HG03520 (cell line): ENCODE results near the gene IGFBP3.

Experiments
- ATAC-seq: cut with Tn5 transposase; IDR thresholded peaks from one replicate; pipeline ENCODE4 v1.9.1; 2021; ENCODE audit warnings: mild to moderate bottlenecking, moderate library complexity; ENCODE audit not compliant: unreplicated experiment

IGFBP3 gene

DNA sequence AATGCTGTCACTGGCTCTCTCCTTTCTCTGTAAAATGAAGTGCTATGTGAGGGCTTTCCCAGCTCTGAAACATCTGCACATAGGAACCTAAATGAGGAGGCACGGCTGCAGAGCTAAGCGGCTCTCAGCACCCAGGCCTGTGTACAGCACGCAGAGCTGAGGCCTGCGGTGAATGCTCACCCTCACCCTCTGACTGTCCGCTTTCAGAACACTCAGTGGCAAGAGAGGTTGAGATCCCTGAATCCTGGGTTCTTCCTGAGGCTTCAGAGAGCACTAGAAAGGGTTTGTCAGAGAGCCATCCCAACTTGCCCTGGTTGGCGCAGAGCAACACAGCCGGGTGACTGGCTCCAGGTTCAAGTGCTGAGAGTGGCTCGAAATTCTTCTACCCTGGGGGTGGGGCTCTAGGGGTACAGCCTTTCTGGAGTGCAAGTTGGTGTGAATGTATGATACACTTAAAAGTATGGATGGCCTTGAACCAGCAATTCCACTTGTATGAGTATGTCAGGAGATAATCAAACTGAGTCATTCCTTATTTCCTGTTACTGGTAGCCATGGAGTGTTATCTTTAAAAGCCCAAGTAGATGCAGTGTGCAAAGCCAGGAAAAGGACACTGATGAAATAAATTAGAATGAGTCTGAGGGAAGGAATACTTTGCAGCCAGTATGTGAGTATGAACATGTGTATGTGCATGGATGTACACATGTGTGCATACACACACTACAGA, 46.5 kb downstream of the IGFBP3 start:
- no peak for ATAC-seq

DNA sequence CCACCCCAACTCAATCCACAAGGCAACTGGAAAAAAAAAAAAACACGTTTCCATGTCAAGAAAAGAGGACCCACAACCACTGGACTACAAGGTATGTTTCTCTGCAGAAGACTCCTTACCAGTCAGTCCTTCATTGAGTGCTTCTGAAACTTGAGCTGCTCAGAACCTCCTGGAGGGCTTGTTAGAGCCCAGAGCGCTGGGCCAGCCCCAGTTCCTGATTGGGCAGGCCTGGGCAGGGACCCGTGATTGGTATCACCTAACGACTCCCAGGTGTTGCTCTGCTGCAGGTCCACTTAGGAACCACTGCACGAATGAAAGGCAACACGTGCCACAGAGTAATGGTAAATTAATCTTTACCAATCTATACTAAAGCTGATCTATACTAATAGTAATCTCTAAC, 47.7 kb downstream of the IGFBP3 start:
- ATAC-seq, result no peak

DNA sequence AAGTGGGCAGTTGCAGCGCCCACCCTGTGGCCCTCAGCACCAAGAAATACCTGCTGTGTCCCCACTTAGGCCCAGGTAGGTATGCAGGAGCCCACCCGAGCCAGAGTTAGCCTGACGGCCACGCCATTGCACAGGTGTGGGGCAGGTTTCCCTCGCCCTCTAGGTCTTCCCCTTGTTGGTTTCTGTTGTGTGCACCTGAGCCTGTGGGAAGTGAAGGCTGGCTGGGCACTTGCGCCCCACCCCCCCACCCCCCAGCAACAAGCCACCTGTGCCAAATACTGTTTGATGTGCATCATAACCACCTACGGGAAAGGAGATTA, 48.1 kb downstream of the IGFBP3 start, which contains the start of gene CCDC201:
Gene CCDC201, minus strand, starts transcription at position 48 of the 320 bp plus-strand sequence. CDS start 75 bp downstream, outside the sequence.
- ATAC-seq, result no peak

DNA sequence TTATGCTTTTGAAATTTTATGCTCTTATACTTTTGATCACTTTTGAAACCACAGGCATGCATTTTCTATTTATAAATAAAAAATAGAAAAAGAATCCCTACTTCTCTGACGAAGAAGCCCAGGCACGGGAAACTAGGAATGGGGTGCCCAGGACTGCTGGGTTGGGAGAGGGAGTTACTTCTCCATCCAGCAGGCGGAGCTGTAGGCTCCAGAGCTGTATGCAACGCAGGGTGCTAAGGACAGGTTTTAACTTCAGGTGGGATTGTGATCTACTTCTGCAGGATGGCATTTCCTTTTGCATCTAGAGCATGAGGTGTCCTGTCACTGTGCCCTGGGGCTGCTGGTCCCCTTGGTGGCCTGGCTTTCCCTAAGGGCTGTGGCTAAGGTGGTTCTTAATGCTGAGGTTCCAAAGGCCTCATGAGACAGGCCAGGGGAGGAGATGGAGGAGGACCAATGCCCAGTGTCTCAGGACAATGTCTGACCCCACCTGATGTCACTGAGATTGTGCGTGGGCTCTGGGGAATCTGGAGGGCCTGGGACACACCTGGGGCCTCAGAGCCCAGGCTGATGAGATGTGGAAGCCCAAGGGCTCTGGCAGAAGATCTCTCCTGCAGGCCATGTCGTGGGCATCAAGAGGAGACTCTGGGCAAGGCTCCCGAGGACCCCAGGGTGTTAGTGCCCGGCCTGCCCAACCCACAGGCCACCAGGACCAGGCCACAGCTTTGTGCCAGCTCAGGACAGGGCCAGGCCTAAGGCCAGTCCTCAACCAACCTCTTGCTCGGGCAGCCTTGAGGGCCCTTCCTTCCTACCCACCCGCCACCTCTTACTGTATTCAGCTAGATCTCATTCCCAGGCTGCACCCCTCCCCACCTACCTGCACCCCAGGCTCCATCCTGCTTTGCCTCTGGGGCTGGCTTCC, 48.7 kb downstream of the IGFBP3 start:
- ATAC-seq, result no peak

DNA sequence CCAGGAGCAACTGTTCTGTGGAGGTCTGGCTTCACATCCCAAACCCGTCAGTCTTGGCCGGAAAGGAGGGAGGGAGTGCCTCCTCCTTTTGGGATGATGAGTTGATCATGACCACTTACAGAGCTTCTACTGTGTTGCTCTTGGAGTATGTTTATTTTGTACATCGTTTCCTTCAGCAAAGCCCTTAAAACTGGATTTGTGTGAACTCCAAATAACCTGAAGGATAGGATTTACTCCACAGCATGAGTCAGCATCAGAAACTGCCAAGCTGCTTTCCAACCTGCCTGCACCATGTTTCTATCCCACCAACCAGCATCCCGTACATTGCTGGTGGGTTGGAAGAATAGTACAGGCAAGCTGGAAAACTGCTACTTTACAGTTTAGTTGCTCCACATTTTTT, 51.6 kb downstream of the IGFBP3 start:
- ATAC-seq, result no peak

DNA sequence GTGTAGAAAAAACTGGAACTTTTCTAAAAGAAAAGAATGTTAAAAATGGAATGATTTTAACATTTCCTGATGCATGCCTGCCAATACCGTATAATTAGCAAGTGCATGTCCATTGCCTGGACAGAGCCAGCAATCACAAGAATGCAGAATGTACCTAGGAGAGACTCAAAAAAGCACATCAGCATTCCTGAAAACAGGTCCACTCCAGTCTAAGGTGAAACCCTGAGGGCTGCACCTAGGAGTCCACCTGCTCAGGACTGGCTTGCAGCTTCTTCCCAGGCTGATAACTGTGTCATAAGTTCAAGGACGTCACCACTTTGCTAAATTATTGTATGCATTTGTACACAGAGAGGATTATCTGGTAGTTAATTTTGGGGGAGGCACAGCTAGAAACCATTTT, 53.6 kb downstream of the IGFBP3 start:
- ATAC-seq, result no peak

DNA sequence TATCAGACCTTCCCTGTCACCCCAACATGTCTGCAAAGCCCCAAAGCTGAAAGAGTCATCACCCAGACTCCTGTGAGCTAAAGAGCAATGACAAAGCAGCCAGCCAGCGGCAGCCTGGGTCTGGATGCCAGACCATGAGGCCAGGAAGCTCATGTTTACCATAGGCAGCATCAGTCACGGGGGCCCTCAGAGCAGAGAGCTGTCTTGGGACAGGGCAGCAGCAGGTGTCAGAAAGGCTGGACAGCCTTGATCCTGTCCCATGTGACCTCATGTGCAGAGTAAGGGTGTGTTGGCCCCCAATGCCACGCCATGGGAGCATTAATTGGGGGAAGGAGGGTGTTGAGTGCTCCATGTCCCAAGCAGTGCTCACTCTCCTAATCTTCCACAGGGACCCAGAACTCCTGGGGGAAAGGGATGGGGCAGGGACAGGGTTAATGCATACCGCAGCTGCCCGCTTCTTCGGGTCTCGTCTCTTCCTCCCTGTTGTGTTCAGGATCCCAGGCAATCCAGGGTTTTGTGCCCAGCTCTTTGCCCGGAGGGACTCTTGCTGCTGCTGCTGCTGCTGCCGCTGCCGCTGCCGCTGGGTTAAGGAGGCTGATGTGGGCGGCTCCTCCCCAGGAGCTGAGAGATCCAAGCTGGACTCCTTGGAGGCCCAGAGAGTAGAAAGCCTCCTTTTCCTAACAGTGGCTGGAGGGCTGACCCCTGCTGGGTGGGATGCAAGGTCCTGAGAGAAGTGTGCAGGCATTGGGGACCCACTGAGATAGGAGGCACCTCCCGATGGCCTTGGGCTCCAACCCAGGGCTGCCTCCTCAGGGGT, 55.3 kb downstream of the IGFBP3 start:
- ATAC-seq, result no peak

DNA sequence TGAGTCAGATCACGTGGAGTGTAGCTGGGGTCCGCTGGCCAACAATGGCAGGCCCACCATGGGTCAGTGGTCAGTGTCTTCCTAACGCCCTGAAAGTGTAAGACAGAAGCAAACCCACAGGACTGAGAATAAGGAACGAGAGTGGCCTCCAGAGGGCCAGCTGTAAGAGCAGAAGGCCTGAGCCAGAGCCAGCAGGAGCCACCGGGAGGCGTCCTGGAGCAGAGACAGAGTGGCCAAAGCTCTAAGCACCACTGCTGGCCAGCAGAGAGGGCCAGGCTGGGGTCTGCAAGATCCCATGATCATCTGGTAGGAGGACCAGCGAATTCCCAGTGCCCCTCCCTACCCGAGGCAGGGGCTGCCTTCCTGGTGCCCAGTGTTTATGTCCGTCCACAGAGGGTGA, 57.4 kb downstream of the IGFBP3 start:
- no peak for ATAC-seq
